H1 (cell line): ENCODE measurements around the gene UQCRC2. TPM values are rescaled to one million over a fixed set of nuclear protein-coding genes. Genes with fewer than 3 reads are reported as not detected.

Source experiments
- CTCF ChIA-PET: fragments of 300-600 bp; sonication (Branson Sonifier 250); formaldehyde crosslinking; loops from one replicate; lab custom pipeline; 2021; ENCODE audit not compliant: partially characterized antibody; lab: Charles Lee
- POLR2A ChIA-PET: fragments of 300-600 bp; sonication (Branson Sonifier 250); formaldehyde crosslinking; loops from one replicate; lab custom pipeline; 2021; ENCODE audit warnings: inconsistent platforms; ENCODE audit not compliant: partially characterized antibody; lab: Charles Lee
- DNase-seq, 2 experiments: peaks; one replicate each; pipeline versions ENCODE4 v3.0.0 to v3.0.0-alpha.2; 2010 to 2022; ENCODE audit warnings: low spot score in 2 of 2, low read depth in 1 of 2, mixed read lengths in 1 of 2
- FAIRE-seq: peaks from 2 replicates; lab custom pipeline; 2011; peaks lifted over from hg19 to GRCh38; lab: Jason Lieb, UNC
- H2AFZ ChIP-seq: 2 replicates; pipeline ENCODE4 v1.8.1; 2012; ENCODE audit warnings: low read length, inconsistent platforms
- H2AK5ac ChIP-seq: 2 replicates; pipeline ENCODE4 v1.6.1; 2013; ENCODE audit warnings: low read depth, low read length
- H2BK120ac ChIP-seq: replicated peaks from 2 replicates; pipeline ENCODE3; 2013; ENCODE audit warnings: low read depth, low read length, inconsistent platforms
- H2BK12ac ChIP-seq: 2 replicates; pipeline ENCODE4 v1.6.1; 2013; ENCODE audit warnings: low read depth, low read length
- H2BK15ac ChIP-seq: 2 replicates; pipeline ENCODE4 v1.6.1; 2013; ENCODE audit warnings: low read length
- H2BK20ac ChIP-seq: 2 replicates; pipeline ENCODE4 v1.6.1; 2013; ENCODE audit warnings: low read length
- H2BK5ac ChIP-seq: 2 replicates; pipeline ENCODE4 v1.6.1; 2013; ENCODE audit warnings: low read depth, low read length
- H3K14ac ChIP-seq: 2 replicates; pipeline ENCODE4 v1.6.1; 2013; ENCODE audit warnings: inconsistent platforms; ENCODE audit not compliant: insufficient read length
- H3K18ac ChIP-seq: 2 replicates; pipeline ENCODE4 v1.6.1; 2013; ENCODE audit warnings: low read length; ENCODE audit errors: extremely low read depth
- H3K23ac ChIP-seq: 2 replicates; pipeline ENCODE4 v1.6.1; 2013; ENCODE audit warnings: inconsistent platforms; ENCODE audit not compliant: insufficient read length
- H3K23me2 ChIP-seq: 2 replicates; pipeline ENCODE4 v1.6.1; 2013; ENCODE audit warnings: low read depth, low read length
- H3K27ac ChIP-seq: 2 replicates; pipeline ENCODE4 v1.6.1; 2011; ENCODE audit warnings: low read depth, low read length, inconsistent platforms
- H3K27me3 ChIP-seq, 4 experiments: replicated peaks in 1 of 4; 1 replicate in 1 of 4; 2 replicates in 3 of 4; pipeline versions ENCODE4 v1.6.1 to v1.8.1; 2011 to 2013; ENCODE audit warnings: low read length in 3 of 4, mild to moderate bottlenecking in 3 of 4, inconsistent platforms in 2 of 4, mixed read lengths in 2 of 4, moderate library complexity in 1 of 4; ENCODE audit not compliant: control insufficient read depth in 3 of 4, insufficient read depth in 3 of 4; ENCODE audit errors: extremely low read depth in 1 of 4
- H3K36me3 ChIP-seq, 4 experiments: 2 replicates each; pipeline versions ENCODE4 v1.6.1 to v1.8.1; 2011 to 2013; ENCODE audit warnings: mild to moderate bottlenecking in 4 of 4, low read length in 3 of 4, moderate library complexity in 2 of 4, control low read depth in 1 of 4, inconsistent platforms in 1 of 4; ENCODE audit not compliant: insufficient read depth in 4 of 4, control insufficient read depth in 2 of 4
- H3K4ac ChIP-seq: replicated peaks from 2 replicates; pipeline ENCODE3; 2013; ENCODE audit warnings: low read length, low read depth, mixed read lengths, inconsistent platforms; ENCODE audit not compliant: insufficient read length
- H3K4me1 ChIP-seq, 4 experiments: replicated peaks in 1 of 4; 1 replicate in 1 of 4; 2 replicates in 3 of 4; pipeline versions ENCODE4 v1.6.1 to v1.8.1; 2011 to 2013; ENCODE audit warnings: low read length in 3 of 4, inconsistent platforms in 2 of 4, mixed read lengths in 1 of 4; ENCODE audit not compliant: insufficient read depth in 4 of 4, control insufficient read depth in 3 of 4
- H3K4me2 ChIP-seq, 2 experiments: 2 replicates each; pipeline versions ENCODE4 v1.6.1 to v1.8.1; 2011 to 2013; ENCODE audit warnings: low read depth in 2 of 2, low read length in 2 of 2, control low read depth in 1 of 2, inconsistent platforms in 1 of 2, mild to moderate bottlenecking in 1 of 2; ENCODE audit not compliant: insufficient read depth in 1 of 2
- H3K4me3 ChIP-seq, 4 experiments: fragments of 200-600, 300-600 bp in 1 of 4; sonication (generic), shearing (Covaris generic), sonication (Bioruptor Twin) in 1 of 4; 2 replicates each; pipeline versions ENCODE4 v1.5.1 to v1.8.1; 2011 to 2016; ENCODE audit warnings: low read length in 4 of 4, low read depth in 3 of 4, control low read depth in 2 of 4, inconsistent platforms in 2 of 4, mild to moderate bottlenecking in 2 of 4, mixed read lengths in 1 of 4, moderate library complexity in 1 of 4; ENCODE audit not compliant: insufficient read depth in 2 of 4; ENCODE audit errors: extremely low read depth in 1 of 4
- H3K56ac ChIP-seq: replicated peaks from 2 replicates; pipeline ENCODE3; 2013; ENCODE audit warnings: low read depth, mild to moderate bottlenecking, mixed read lengths, low read length, inconsistent platforms; ENCODE audit not compliant: insufficient read length
- H3K79me1 ChIP-seq: 2 replicates; pipeline ENCODE4 v1.6.1; 2013; ENCODE audit warnings: low read depth, low read length, control low read depth
- H3K79me2 ChIP-seq, 2 experiments: 2 replicates each; pipeline versions ENCODE4 v1.6.1 to v1.8.1; 2012 to 2013; ENCODE audit warnings: low read length in 2 of 2, mild to moderate bottlenecking in 2 of 2, inconsistent platforms in 1 of 2; ENCODE audit not compliant: insufficient read depth in 2 of 2, control insufficient read depth in 1 of 2
- H3K9ac ChIP-seq, 4 experiments: replicated peaks in 1 of 4; 1 replicate in 1 of 4; 2 replicates in 3 of 4; pipeline versions ENCODE4 v1.6.1 to v1.8.1; 2011 to 2013; ENCODE audit warnings: low read depth in 3 of 4, low read length in 3 of 4, control low read depth in 2 of 4, mild to moderate bottlenecking in 2 of 4, moderate library complexity in 2 of 4, inconsistent platforms in 1 of 4; ENCODE audit errors: extremely low read depth in 1 of 4
- H3K9me3 ChIP-seq, 2 experiments: 2 replicates each; pipeline versions ENCODE4 v1.6.1 to v1.8.1; 2012 to 2013; ENCODE audit warnings: mild to moderate bottlenecking in 2 of 2, moderate library complexity in 2 of 2, control low read depth in 1 of 2, inconsistent platforms in 1 of 2, low read depth in 1 of 2, low read length in 1 of 2, mixed read lengths in 1 of 2; ENCODE audit not compliant: insufficient read depth in 2 of 2
- H4K20me1 ChIP-seq, 2 experiments: replicated peaks in 1 of 2; 2 replicates each; pipeline versions ENCODE3 to v1.8.1; 2011 to 2013; ENCODE audit warnings: inconsistent platforms in 2 of 2, low read length in 2 of 2, mild to moderate bottlenecking in 1 of 2; ENCODE audit not compliant: insufficient read depth in 2 of 2, control insufficient read depth in 1 of 2
- H4K5ac ChIP-seq: 2 replicates; pipeline ENCODE4 v1.6.1; 2013; ENCODE audit warnings: low read length, low read depth, mixed read lengths, inconsistent platforms; ENCODE audit not compliant: insufficient read length
- H4K8ac ChIP-seq: 2 replicates; pipeline ENCODE4 v1.8.0; 2013; ENCODE audit warnings: mild to moderate bottlenecking, moderate library complexity, low read length, inconsistent platforms; ENCODE audit not compliant: insufficient read depth; ENCODE audit errors: extremely low read depth
- H4K91ac ChIP-seq: replicated peaks from 2 replicates; pipeline ENCODE3; 2013; ENCODE audit warnings: low read length, mixed read lengths, inconsistent platforms; ENCODE audit not compliant: insufficient read length
- PHF8 ChIP-seq: fragments of 200-600 bp; sonication (generic); conservative IDR thresholded peaks from 2 replicates; pipeline ENCODE4 v1.7.1; 2012; ENCODE audit warnings: low read depth, mild to moderate bottlenecking, inconsistent platforms, low read length, moderate library complexity
- SIN3A ChIP-seq, 2 experiments: IDR thresholded peaks in 1 of 2; conservative IDR thresholded peaks in 1 of 2; 2 replicates each; pipeline ENCODE4 v1.6.1; 2011 to 2012; ENCODE audit warnings: low read length in 2 of 2, improper control_type of control experiment in 1 of 2, low read depth in 1 of 2, mild to moderate bottlenecking in 1 of 2
- WGBS, 2 experiments: shearing (Covaris generic) in 1 of 2; methylation state at CpG; one replicate each; pipeline versions ENCODE4 v1.1.6 to v1.1.7; 2013 to 2015; ENCODE audit warnings: low lambda C conversion rate in 2 of 2, mixed read lengths in 2 of 2, inconsistent platforms in 1 of 2, low coverage in 1 of 2, missing lambda C conversion rate in 1 of 2; ENCODE audit not compliant: insufficient replicate concordance in 2 of 2, insufficient coverage in 1 of 2, insufficient read length in 1 of 2; ENCODE audit errors: extremely low coverage in 1 of 2, missing lambda C conversion rate in 1 of 2; 5-methylcytosine and 5-hydroxymethylcytosine counted together
- polyA plus RNA-seq, 7 experiments: library from polyadenylated mRNA; depleted of rRNA in 3 of 7; stranded (reverse) in 5 of 7; unstranded in 2 of 7; fragments of >200 nt in 5 of 7; fragments of 200-250 nt in 2 of 7; gene quantifications; 1 replicate in 5 of 7; 2 replicates in 1 of 7; 4 replicates in 1 of 7; pipeline versions ENCODE4 v1.2.1 to v1.2.3, GENCODE V29; 2011 to 2013; ENCODE audit warnings: missing spikeins in 2 of 7, mixed read lengths in 2 of 7
- total RNA-seq: library from RNA; stranded (reverse); fragmentation: NEBNext Ultra II Directional; extraction: Animal tissue kit (Norgen Biotek cat#: 25700); gene quantifications from 2 replicates; pipeline ENCODE4 v1.2.1, GENCODE V29; 2021

Gene UQCRC2
- total and polyA plus RNA-seq, 2 of the 8 experiments (the other 6 are each of a cell fraction or from before 2014, with no cell fraction given), result 94.4 to 182 TPM

DNA sequence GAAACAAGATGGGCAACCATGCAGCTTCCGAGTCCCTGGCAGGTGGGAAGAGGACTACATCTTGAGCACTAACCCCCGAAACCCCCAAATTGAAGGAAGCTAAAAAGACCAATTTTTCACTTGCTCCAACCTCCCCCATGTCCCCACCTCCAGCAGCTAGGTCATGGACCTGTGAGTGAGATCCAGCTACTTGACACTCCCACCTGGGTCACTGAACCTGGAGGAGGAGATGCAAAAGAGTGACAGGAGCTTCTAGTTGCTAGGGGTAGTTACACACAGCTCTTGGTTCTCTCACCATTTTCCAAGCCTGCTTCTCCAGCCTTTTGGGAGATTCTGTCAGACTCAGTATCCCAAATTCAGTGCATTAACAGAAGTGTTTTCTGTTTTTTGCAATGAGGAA, 36.6 kb downstream of the UQCRC2 start:
- H4K8ac ChIP-seq, result no peak overlapping the region
- H4K91ac ChIP-seq, result no peak overlapping the region
- H3K23me2 ChIP-seq, result no peaks in the 10 kb centered on the region
- H3K36me3 ChIP-seq, result peaks cover 0 to 2% (median 0%) of the 10 kb centered on the region in 4 experiments; a peak in 1 of 8 replicates
- H3K56ac ChIP-seq, result no peak overlapping the region
- no peak overlapping the region for H3K14ac ChIP-seq
- H2BK15ac ChIP-seq, result no peak overlapping the region
- no peaks in the 10 kb centered on the region for H3K27me3 ChIP-seq
- no peak for DNase-seq
- FAIRE-seq, result no peak
- H2BK5ac ChIP-seq, result no peak overlapping the region
- H3K79me1 ChIP-seq, result no peaks in the 10 kb centered on the region
- no peak overlapping the region for H3K4me2 ChIP-seq
- H3K27ac ChIP-seq, result no peak overlapping the region
- H3K4me1 ChIP-seq, result peaks cover 0 to 2% (median 0%) of the 10 kb centered on the region in 4 experiments; a peak in 1 of 7 replicates
- H4K20me1 ChIP-seq, result no peaks in the 10 kb centered on the region
- no peaks in the 10 kb centered on the region for H3K9me3 ChIP-seq
- H3K4me3 ChIP-seq, result no peak overlapping the region
- no peak overlapping the region for H3K23ac ChIP-seq
- CTCF ChIA-PET, result interaction anchor here (1.1 to 3.4 kb wide), 12 partner anchors 9 to 199 kb away, joined by 3 to 23 read pairs (median 5); partner anchors contain the start of gene PDZD9
- H3K18ac ChIP-seq, result no peak overlapping the region
- H2BK12ac ChIP-seq, result no peak overlapping the region
- no peak overlapping the region for H2BK120ac ChIP-seq
- H4K5ac ChIP-seq, result no peak overlapping the region
- no peak overlapping the region for H3K4ac ChIP-seq
- no peak overlapping the region for H2AK5ac ChIP-seq
- H3K9ac ChIP-seq, result no peak overlapping the region
- POLR2A ChIA-PET, result interaction anchor here (1.0 to 1.2 kb wide), 4 partner anchors 10 to 201 kb away, joined by 3 read pairs; partner anchors contain the start of gene UQCRC2
- no peaks in the 10 kb centered on the region for H3K79me2 ChIP-seq
- no peak overlapping the region for H2BK20ac ChIP-seq
- H2AFZ ChIP-seq, result no peak overlapping the region
- 77% methylated on average over 2 of the region's 2 CpGs; no CpG with 5 or more reads in 1 of the 2 experiments for WGBS, 2 experiments
- TF ChIP-seq PHF8 (no peak), SIN3A (conservative IDR thresholded peaks at IDR 0.05 in 1 of 2, IDR thresholded peaks at IDR 0.05 in 1 of 2; ENCODE audit: low read depth in 1 of 2, low read length in 2 of 2) (no peak)
